ENCODE data around the gene NKAIN2. TPM values are rescaled to one million over a fixed set of nuclear protein-coding genes. Genes with fewer than 3 reads are reported as not detected.

The NKAIN2 gene
- total and polyA plus RNA-seq, 9 of the 15 experiments (the other 6 are each of a cell fraction or from before 2014, with no cell fraction given): not detected

DNA sequence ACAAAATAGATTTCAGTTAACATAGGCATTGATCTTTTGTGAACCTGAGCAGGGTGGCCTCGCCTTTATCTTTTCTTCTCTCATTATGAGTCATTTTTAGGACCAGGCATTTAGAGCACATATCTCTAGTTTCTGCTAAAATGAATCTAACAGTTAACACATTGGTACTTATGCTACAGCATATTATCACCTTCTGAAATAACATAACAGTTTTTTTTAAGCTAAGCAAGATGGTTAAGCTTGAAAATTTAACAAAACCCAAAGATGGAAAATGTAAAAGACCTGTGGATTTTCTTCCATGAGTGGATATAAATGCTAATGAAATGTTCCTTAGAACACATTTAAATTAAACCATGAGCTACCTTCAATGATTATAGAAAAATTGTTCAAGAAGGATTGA is 671.5 kb downstream of the NKAIN2 start:
- Histone ChIP-seq H3K79me2 (ENCODE audit: control insufficient read depth, insufficient read depth, low read length) (no peaks in the 10 kb centered on the region), H3K9ac (ENCODE audit: insufficient read depth in 1 of 2, low read depth in 2 of 2, low read length in 2 of 2) (no peak overlapping the region), H3K36me3 (ENCODE audit: control insufficient read depth, insufficient read depth, low read length) (no peaks in the 10 kb centered on the region), H3K9me1 (ENCODE audit: control insufficient read depth, insufficient read depth, low read length) (no peaks in the 10 kb centered on the region), H4K20me1 (replicated peaks; ENCODE audit: control insufficient read depth, insufficient read depth, low read length) (no peaks in the 10 kb centered on the region), H3K27me3 (ENCODE audit: control insufficient read depth in 2 of 2, insufficient read depth in 2 of 2, low read length in 2 of 2) (no peaks in the 10 kb centered on the region), H3K4me3 (no peak overlapping the region), H3K27ac (ENCODE audit: extremely low read depth, low read depth, low read length) (no peak overlapping the region), H3K9me3 (replicated peaks; ENCODE audit: control insufficient read depth, insufficient read depth, low read depth, low read length) (no peaks in the 10 kb centered on the region), H3K4me1 (replicated peaks in 1 of 2; ENCODE audit: control insufficient read depth in 2 of 2, insufficient read depth in 2 of 2, low read length in 2 of 2) (no peaks in the 10 kb centered on the region), H3K4me2 (ENCODE audit: insufficient read depth, low read length) (no peak overlapping the region), H2AFZ (ENCODE audit: low read depth, low read length) (no peak overlapping the region)
- TF ChIP-seq SAFB (IDR thresholded peaks at IDR 0.05; ENCODE audit: borderline replicate concordance, low read depth, low read length) (no peak), ZNF830 (CRISPR knock-in tag; IDR thresholded peaks at IDR 0.05) (no peak)
- BruUV-seq (replicated peaks): no TSS peak
- in situ Hi-C loops (cut with MboI) (no loop called here), intact Hi-C loops (cut with micrococcal nuclease) (no loop called here)
- ATAC-seq: no peak
- no peak for DNase-seq (ENCODE audit: extremely low read depth in 1 of 4, low spot score in 3 of 4)
- FAIRE-seq: no peak
- 0% methylated on average over 1 of the region's 1 CpG for whole genome bisulfite sequencing (ENCODE audit: insufficient coverage, low coverage, missing lambda C conversion rate)
- CTCF ChIA-PET (ENCODE audit: low intra/inter-chr PET ratio): no interaction called here
- POLR2A ChIA-PET: no interaction called here

DNA sequence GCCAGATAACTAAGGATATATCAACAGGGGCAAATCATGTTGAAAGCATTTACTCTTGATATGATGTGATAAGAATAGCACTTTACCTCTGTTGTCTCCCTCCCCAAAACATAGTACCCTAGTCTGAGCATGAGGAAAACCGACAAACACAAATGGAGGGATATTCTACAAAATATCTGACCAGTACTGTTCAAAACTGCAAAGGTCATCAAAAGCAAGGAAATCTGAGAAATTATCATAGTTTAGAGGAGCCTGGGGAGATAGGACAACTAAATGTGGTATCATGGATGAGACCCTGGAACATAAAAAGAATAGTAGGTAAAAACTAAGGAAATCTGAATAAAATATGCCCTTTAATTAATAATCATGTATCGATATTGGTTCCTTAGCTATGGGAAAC is 675.2 kb downstream of the NKAIN2 start:
- Histone ChIP-seq H3K9me1 (ENCODE audit: control insufficient read depth, insufficient read depth, low read length) (no peaks in the 10 kb centered on the region), H3K9ac (ENCODE audit: insufficient read depth in 1 of 2, low read depth in 2 of 2, low read length in 2 of 2) (no peak overlapping the region), H3K4me3 (no peak overlapping the region), H3K36me3 (ENCODE audit: control insufficient read depth, insufficient read depth, low read length) (no peaks in the 10 kb centered on the region), H3K27ac (ENCODE audit: extremely low read depth, low read depth, low read length) (no peak overlapping the region), H3K9me3 (replicated peaks; ENCODE audit: control insufficient read depth, insufficient read depth, low read depth, low read length) (no peaks in the 10 kb centered on the region), H3K27me3 (ENCODE audit: control insufficient read depth in 2 of 2, insufficient read depth in 2 of 2, low read length in 2 of 2) (no peaks in the 10 kb centered on the region), H3K79me2 (ENCODE audit: control insufficient read depth, insufficient read depth, low read length) (no peaks in the 10 kb centered on the region), H3K4me1 (replicated peaks in 1 of 2; ENCODE audit: control insufficient read depth in 2 of 2, insufficient read depth in 2 of 2, low read length in 2 of 2) (no peaks in the 10 kb centered on the region), H3K4me2 (ENCODE audit: insufficient read depth, low read length) (no peak overlapping the region), H2AFZ (ENCODE audit: low read depth, low read length) (no peak overlapping the region), H4K20me1 (replicated peaks; ENCODE audit: control insufficient read depth, insufficient read depth, low read length) (no peaks in the 10 kb centered on the region)
- in situ Hi-C loops (cut with MboI) (no loop called here), intact Hi-C loops (cut with micrococcal nuclease) (no loop called here)
- DNase-seq (ENCODE audit: extremely low read depth in 1 of 4, low spot score in 3 of 4): no peak
- POLR2A ChIA-PET: no interaction called here
- ATAC-seq: no peak
- CTCF ChIA-PET (ENCODE audit: low intra/inter-chr PET ratio): no interaction called here
- 0% methylated on average over 2 of the region's 2 CpGs for WGBS (ENCODE audit: insufficient coverage, low coverage, missing lambda C conversion rate)
- no TSS peak for BruUV-seq (replicated peaks)
- FAIRE-seq: no peak
- TF ChIP-seq BRD4 (IDR thresholded peaks at IDR 0.05) (no peak), ZNF785 (CRISPR knock-in tag; IDR thresholded peaks at IDR 0.05) (no peak), LCOR (CRISPR knock-in tag; IDR thresholded peaks at IDR 0.05) (no peak), MTA2 (IDR thresholded peaks at IDR 0.05; ENCODE audit: low read depth) (no peak), ZNF764 (CRISPR knock-in tag; IDR thresholded peaks at IDR 0.05; ENCODE audit: low read depth) (no peak), SMARCB1 (IDR thresholded peaks at IDR 0.05; ENCODE audit: insufficient read length, low read depth) (no peak), SIX5 (IDR thresholded peaks at IDR 0.05; ENCODE audit: borderline replicate concordance in 1 of 2, insufficient read depth in 1 of 2, low read depth in 1 of 2, low read length in 2 of 2) (no peak), SREBF1 (IDR thresholded peaks at IDR 0.05; ENCODE audit: borderline replicate concordance, low read depth, low read length) (no peak), LEF1 (IDR thresholded peaks at IDR 0.05) (no peak), POLR3A (IDR thresholded peaks at IDR 0.05; ENCODE audit: borderline replicate concordance, extremely low read depth, insufficient read depth, insufficient read length) (no peak), TARDBP (IDR thresholded peaks at IDR 0.05) (no peak)
- TF ChIP-seq, protein P1, sequence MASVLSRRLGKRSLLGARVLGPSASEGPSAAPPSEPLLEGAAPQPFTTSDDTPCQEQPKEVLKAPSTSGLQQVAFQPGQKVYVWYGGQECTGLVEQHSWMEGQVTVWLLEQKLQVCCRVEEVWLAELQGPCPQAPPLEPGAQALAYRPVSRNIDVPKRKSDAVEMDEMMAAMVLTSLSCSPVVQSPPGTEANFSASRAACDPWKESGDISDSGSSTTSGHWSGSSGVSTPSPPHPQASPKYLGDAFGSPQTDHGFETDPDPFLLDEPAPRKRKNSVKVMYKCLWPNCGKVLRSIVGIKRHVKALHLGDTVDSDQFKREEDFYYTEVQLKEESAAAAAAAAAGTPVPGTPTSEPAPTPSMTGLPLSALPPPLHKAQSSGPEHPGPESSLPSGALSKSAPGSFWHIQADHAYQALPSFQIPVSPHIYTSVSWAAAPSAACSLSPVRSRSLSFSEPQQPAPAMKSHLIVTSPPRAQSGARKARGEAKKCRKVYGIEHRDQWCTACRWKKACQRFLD (CRISPR knock-in tag; IDR thresholded peaks at IDR 0.05): no peak
- TF ChIP-seq, protein P2, sequence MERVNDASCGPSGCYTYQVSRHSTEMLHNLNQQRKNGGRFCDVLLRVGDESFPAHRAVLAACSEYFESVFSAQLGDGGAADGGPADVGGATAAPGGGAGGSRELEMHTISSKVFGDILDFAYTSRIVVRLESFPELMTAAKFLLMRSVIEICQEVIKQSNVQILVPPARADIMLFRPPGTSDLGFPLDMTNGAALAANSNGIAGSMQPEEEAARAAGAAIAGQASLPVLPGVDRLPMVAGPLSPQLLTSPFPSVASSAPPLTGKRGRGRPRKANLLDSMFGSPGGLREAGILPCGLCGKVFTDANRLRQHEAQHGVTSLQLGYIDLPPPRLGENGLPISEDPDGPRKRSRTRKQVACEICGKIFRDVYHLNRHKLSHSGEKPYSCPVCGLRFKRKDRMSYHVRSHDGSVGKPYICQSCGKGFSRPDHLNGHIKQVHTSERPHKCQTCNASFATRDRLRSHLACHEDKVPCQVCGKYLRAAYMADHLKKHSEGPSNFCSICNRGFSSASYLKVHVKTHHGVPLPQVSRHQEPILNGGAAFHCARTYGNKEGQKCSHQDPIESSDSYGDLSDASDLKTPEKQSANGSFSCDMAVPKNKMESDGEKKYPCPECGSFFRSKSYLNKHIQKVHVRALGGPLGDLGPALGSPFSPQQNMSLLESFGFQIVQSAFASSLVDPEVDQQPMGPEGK (CRISPR knock-in tag; IDR thresholded peaks at IDR 0.05; ENCODE audit: borderline replicate concordance): no peak
